SH-SY5Y (cell line): ENCODE results near the gene TANGO2.

Source experiments
- GATA2 ChIP-seq: IDR thresholded peaks from 2 replicates; pipeline ENCODE4 v1.6.1; 2011; ENCODE audit warnings: mild to moderate bottlenecking, low read depth, low read length
- GATA3 ChIP-seq: IDR thresholded peaks from 2 replicates; pipeline ENCODE4 v1.6.1; 2011; ENCODE audit warnings: low read depth, mild to moderate bottlenecking, low read length, moderate library complexity

- no peak for TF ChIP-seq GATA2
- no peak for TF ChIP-seq GATA3
Measured at GRCh38 chr22:20088263-20088648, 67.3 kb downstream of the TANGO2 start.
